ENCODE data around the gene SURF6.
"Not testable (repeated sequence)": the region's sequence is repeated elsewhere in the genome, so short reads cannot be mapped to it uniquely, and the experiment has no call there.

Gene SURF6

DNA sequence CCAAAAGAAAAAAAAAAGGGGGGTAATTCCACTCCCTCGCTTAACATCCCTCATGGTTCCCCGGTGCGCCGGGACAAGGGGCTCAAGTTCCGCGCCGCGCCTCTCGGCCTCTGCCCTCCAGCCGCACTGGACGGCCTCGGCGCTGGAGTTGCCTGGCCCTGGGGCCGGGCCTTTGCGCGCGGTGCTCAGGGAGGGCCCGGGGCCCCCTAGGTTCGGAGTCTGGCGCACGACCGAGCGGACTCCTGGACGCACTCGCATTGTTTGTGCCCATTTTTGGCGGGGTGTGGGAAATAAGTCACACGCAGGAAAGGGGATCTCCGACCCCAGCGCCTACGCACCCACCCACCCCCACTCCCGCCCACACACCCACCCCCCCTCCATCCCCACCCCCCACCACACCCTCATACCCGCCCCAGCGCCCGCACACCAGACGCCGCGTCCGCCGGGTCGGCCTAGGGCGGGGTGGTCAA is 11.6 kb upstream of the SURF6 start:
- no peak for DNase-seq (ENCODE audit: low spot score)

GRCh38 chr9:133346021-133346785 is 10.2 kb upstream of the SURF6 start:
- no peak for DNase-seq (ENCODE audit: low spot score)

- DNase-seq (ENCODE audit: low spot score), result no peak
Measured at GRCh38 chr9:133345596-133345995, 9.6 kb upstream of the SURF6 start.

- DNase-seq (ENCODE audit: low spot score), result no peak
Measured at GRCh38 chr9:133344979-133345378, 9.0 kb upstream of the SURF6 start.

- DNase-seq (ENCODE audit: low spot score), result no peak
Measured at GRCh38 chr9:133344071-133344470, 8.1 kb upstream of the SURF6 start.

DNA sequence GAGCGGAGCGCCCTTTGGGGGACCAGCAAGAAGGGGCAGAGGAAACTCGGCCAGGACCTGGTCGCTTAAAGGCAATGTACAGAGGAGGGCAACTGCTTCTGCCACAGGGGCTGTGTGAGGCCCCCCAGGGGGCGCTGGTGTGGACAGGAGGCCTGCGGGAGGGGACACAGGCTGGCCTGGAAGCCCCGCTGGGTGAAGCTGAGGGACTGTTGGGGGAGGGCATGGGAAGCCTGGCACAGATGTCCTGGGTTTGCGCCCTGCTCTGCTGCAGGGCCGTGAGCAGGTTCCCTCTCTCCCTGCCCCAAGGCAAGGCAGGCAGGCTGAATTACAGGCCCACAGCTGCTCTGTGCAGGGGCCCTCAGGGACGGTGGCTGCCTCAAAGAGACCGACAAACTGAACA is 6.6 kb upstream of the SURF6 start:
- no peak for DNase-seq (ENCODE audit: low spot score)

DNA sequence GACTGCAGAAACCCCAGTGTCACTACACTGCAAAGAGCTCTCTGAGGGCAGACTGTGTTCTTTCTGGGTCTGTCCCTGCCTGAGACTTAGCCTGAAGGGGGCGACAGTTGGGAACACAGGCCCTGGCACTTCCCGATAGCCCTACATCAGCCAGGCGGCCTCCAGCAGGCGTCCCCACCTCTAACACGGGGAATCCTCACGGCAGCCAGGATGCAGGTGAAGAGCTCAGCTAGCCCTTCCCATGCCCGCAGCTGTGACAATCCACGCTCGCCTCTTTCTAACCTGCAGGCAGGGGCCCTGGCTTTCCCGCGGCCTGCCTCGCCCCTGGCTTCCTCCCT is 6.0 kb upstream of the SURF6 start:
- no peak for DNase-seq (ENCODE audit: low spot score)

DNA sequence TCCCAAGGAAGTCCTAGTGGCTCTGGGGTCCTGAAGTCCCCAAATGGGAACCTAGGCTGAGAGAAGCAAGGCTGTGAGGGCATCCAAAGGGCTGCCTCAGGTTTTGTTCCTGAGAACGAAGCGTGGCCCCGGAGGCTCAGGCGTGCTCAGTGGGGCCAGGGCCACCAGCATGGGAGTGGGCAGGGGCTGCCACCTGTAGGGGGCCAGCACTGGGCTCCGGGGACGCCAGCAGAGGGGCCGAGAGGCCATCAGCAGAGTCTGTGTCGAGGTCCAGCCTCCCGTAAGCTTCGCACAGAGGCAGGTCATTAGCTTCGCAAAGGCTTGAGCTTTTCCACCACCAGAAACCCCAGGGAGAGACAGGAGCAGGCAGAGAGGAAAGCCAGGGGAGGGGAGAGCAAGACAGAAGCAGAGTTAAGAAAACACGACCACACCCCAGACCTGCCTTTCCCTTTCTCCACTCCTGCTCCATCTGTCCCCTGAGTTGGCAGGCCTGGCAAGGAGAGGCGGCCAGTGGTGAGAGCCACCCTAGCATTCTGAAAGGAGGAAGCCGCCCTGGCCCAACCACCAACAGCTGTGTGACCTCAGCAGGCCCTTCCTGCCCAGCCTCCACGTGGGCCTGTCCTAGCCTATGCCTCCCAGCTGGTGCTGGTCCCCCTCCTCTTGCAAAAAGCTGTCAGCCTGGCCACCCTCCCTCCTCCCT is 5.5 kb upstream of the SURF6 start:
- DNase-seq (ENCODE audit: low spot score), result no peak

DNA sequence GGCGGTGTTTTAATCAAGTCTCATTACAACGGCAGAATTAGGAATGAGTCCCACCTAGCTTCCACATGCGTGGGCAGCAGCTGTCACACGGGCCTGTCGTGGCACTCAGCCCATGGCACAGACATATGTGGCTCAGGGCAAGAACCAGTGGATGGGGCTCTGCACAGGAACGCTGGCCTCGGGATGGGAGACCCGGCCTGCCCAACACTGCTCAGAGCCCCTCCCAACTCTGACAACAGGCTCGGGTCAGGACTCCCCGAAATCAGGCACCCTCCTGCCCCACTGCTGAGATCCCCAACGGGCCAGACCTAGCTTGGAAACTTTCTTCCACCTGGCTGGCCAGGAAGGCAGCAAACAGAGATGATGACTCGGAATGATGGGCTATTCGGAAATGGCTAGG is 4.9 kb upstream of the SURF6 start:
- DNase-seq (ENCODE audit: low spot score), result no peak

DNA sequence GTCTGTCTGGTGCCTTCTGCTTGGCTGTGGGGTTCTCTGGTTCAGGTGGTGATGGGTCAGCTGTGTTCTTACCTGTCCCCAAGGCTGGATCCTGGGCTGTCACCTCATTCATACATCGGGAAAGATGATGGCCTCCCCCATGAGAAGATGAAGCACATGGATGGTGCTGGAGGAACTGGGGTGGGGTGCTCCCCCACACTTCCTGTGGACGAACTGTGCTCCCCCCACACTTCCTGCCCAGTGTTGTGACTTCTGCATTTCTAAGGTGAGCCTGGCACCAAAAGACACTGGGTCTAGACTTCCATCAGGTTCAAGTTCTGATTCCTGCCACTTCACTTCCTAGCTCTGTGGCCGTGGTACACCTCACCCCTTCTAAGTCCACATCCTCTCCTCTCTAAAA is 4.3 kb upstream of the SURF6 start:
- no peak for DNase-seq (ENCODE audit: low spot score)

GRCh38 chr9:133339641-133340040 is 3.7 kb upstream of the SURF6 start:
- no peak for DNase-seq (ENCODE audit: low spot score)

- not testable (repeated sequence) for DNase-seq (ENCODE audit: low spot score)
Measured at GRCh38 chr9:133334888-133335287, 1.1 kb downstream of the SURF6 start.

DNA sequence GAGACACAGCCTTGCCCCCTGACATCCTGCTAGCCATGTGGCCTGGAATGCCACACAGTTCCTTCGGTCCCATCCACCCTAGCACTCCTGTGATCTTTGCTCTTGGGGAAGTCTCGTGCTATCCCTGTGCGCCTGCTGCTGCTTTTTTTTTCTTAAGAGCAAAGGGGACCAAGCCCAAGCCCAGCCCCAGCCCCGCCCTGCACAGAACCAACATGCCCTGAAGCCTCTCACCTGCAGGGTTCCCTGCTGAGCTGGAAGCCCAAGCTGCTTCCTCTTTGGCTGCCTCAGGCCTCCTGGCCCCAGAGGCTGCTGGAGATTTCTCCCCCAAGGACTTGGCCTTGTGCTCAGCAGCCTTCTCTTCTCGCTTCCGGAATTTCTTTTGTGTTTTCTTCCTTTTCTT is 1.8 kb downstream of the SURF6 start:
- no peak for DNase-seq (ENCODE audit: low spot score)

DNA sequence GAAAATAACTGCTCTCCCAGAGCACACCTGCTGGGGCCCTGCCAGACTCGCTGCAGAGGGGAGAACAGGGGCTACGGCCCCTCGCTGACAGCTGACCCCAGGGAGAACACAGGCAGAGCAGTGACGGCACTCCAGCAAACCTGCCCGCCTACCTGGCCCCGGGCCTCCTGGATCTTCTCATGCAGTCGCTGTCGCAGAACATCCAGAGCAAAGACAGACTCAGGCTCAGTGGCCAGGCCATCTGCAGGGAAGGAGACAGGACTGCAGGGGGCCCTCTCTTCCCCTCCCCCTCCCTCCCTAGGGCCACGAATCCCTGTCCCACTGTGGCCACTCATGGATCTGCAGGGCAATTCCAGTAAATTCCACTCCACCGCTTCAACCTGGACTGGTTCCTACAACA is 2.4 kb downstream of the SURF6 start:
- no peak for DNase-seq (ENCODE audit: low spot score)

GRCh38 chr9:133333011-133333410 is 3.0 kb downstream of the SURF6 start:
- no peak for DNase-seq (ENCODE audit: low spot score)

- DNase-seq (ENCODE audit: low spot score), result no peak
Measured at GRCh38 chr9:133332381-133332730, 3.6 kb downstream of the SURF6 start.

- DNase-seq (ENCODE audit: low spot score), result no peak
Measured at GRCh38 chr9:133331641-133332380, 4.2 kb downstream of the SURF6 start.

GRCh38 chr9:133331221-133331620 is 4.8 kb downstream of the SURF6 start:
- no peak for DNase-seq (ENCODE audit: low spot score)

DNA sequence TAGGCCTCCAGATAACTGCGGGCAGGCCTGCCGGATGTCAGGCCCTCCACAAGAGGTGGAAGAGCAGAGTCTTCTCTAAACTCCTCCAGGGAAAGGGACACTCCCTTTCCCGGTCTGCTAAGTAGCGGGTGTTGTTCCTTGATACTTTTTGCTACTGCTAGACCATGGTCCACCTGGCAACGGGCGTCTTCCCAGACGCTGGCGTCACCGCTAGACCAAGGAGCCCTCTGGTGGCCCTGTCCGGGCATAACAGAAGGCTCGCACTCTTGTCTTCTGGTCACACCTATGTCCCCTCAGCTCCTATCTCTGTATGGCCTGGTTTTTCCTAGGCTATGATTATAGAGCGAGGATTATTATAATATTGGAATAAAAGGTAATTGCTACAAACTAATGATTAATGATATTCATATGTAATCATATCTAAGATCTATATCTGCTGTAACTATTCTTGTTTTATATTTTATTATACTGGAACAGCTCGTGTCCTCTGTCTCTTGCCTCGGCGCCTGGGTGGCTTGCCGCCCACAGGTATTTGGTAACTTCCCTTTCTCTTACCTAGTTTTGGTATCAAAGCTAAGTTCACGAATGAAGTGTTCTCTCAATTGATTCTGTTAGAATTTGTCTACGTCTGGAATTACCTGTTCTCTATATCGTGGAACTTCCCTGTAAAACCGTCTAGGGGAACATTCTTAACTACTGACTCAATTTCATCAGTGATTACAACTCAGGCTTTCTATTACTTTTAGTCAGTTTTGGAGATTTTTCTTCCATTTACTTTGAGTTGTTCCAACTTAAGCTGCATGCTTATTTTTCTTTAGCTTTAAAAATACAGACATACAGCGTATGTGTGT is 6.5 kb downstream of the SURF6 start:
- DNase-seq (ENCODE audit: low spot score), result not testable (repeated sequence)

DNA sequence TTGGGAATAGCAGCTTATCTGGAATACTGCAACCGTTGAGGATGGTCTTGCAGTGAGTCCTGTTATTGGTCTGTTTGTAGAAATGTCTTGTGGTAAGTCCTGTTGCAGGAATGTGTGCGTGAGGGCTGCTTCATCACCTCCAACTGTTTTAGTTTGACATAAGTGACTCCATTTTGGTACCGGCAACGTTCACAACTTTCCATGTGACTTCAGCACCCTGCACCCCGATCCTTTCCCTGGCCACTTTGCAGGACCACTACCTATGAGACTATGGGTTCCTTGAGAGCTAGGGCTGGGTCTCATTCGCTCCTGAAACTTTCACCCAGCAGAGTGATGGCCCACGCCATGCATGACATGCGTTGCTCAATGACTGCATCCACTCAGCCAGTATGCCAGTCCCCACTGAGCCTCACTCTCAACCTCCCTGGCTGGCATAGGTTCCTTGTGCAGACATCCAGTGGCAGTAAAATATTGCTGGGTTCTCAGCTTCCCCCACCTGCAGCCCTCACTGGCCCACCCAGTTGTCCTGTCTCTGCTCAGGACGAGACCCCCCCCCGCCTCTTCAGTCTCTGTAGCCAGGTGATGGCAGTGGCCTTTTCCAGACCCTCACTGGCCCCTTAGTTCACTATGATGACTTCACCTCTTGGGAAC is 8.0 kb downstream of the SURF6 start:
- no peak for DNase-seq (ENCODE audit: low spot score)

GRCh38 chr9:133327021-133327420 is 9.0 kb downstream of the SURF6 start:
- not testable (repeated sequence) for DNase-seq (ENCODE audit: low spot score)

Measured in pons (tissue), 1 donor.